PC-9 (cell line): ENCODE results near the gene EHD4.

Experiments used
- CTCF ChIP-seq: fragments of 200-600 bp; sonication (generic); conservative IDR thresholded peaks from 2 replicates; pipeline ENCODE4 v1.6.1; 2017; ENCODE audit warnings: mixed run types, antibody characterized with exemption, mild to moderate bottlenecking, moderate library complexity
- EZH2 ChIP-seq: fragments of 200-600 bp; sonication (generic); IDR thresholded peaks from 2 replicates; pipeline ENCODE4 v1.8.0; 2017; ENCODE audit warnings: antibody characterized with exemption, low read depth

- TF ChIP-seq CTCF = no peak
- TF ChIP-seq EZH2 = no peak
Measured at GRCh38 chr15:42021593-42021992, 49.2 kb upstream of the EHD4 start.
